Nephron (organoid): Measurements from ENCODE around the gene GARNL3.

ENCODE experiments used
- H3K27ac Mint-ChIP-seq, 3 experiments: 2 replicates each; pipeline ENCODE4 v1.8.0; 2020; ENCODE audit warnings: mixed read lengths in 3 of 3, mild to moderate bottlenecking in 2 of 3, moderate library complexity in 1 of 3
- H3K27me3 Mint-ChIP-seq: 2 replicates; pipeline ENCODE4 v1.8.0; 2021; ENCODE audit warnings: low read depth, mild to moderate bottlenecking, moderate library complexity, mixed read lengths
- H3K36me3 Mint-ChIP-seq: 2 replicates; pipeline ENCODE4 v1.8.0; 2020; ENCODE audit warnings: low read depth, mixed read lengths
- H3K4me1 Mint-ChIP-seq: 2 replicates; pipeline ENCODE4 v1.8.0; 2020; ENCODE audit warnings: mixed read lengths
- H3K4me3 Mint-ChIP-seq, 3 experiments: 2 replicates each; pipeline ENCODE4 v1.8.0; 2020; ENCODE audit warnings: mild to moderate bottlenecking in 3 of 3, mixed read lengths in 3 of 3, moderate library complexity in 2 of 3
- H3K9me3 Mint-ChIP-seq: 2 replicates; pipeline ENCODE4 v1.8.0; 2020; ENCODE audit warnings: mixed read lengths
- TF ChIP-seq, protein P1 (sequence below), 3 experiments: fragments of 200-600 bp; sonication (generic); IDR thresholded peaks; one replicate each; pipeline ENCODE4 v1.5.0; 2021; ENCODE audit warnings: antibody characterized with exemption in 3 of 3; ENCODE audit not compliant: unreplicated experiment in 3 of 3

The GARNL3 gene

DNA sequence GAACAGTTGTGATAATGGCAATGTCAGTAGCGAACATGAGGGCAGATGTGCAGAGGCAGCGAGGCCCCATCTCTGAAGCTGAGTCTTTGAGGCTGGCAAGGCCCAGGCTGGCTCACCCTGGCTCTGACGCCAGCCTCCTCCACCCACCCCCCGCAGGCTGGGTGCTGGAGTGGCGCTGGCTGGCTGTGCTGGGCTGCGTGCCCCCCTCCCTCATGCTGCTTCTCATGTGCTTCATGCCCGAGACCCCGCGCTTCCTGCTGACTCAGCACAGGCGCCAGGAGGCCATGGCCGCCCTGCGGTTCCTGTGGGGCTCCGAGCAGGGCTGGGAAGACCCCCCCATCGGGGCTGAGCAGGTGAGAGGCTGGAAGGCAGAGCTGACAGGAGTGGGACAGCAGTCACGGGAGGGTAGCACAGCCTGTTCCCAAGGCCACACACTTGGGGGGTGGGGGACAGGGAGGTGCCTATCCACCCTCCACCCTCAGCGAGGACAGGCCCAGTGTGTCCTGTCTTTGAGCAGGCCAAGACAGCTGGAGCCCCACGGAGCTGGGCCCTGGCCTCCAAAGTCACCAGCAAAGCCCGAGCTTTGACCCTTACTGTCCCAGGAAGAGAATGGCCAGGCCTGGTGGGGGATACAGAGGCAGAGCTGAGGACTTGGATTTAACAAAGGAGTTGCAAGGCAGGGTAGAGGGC lies 138.0 kb downstream of the GARNL3 start:
- H3K9me3 Mint-ChIP-seq, result no peaks in the 10 kb centered on the region
- TF ChIP-seq, protein P1, sequence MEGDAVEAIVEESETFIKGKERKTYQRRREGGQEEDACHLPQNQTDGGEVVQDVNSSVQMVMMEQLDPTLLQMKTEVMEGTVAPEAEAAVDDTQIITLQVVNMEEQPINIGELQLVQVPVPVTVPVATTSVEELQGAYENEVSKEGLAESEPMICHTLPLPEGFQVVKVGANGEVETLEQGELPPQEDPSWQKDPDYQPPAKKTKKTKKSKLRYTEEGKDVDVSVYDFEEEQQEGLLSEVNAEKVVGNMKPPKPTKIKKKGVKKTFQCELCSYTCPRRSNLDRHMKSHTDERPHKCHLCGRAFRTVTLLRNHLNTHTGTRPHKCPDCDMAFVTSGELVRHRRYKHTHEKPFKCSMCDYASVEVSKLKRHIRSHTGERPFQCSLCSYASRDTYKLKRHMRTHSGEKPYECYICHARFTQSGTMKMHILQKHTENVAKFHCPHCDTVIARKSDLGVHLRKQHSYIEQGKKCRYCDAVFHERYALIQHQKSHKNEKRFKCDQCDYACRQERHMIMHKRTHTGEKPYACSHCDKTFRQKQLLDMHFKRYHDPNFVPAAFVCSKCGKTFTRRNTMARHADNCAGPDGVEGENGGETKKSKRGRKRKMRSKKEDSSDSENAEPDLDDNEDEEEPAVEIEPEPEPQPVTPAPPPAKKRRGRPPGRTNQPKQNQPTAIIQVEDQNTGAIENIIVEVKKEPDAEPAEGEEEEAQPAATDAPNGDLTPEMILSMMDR (IDR thresholded peaks at IDR 0.05; ENCODE audit: unreplicated experiment in 3 of 3), result no peak
- H3K4me1 Mint-ChIP-seq, result no peaks in the 10 kb centered on the region
- H3K4me3 Mint-ChIP-seq, result no peak overlapping the region
- H3K36me3 Mint-ChIP-seq, result peaks cover 3% of the 10 kb centered on the region
- H3K27ac Mint-ChIP-seq, result no peak overlapping the region
- H3K27me3 Mint-ChIP-seq, result no peaks in the 10 kb centered on the region

DNA sequence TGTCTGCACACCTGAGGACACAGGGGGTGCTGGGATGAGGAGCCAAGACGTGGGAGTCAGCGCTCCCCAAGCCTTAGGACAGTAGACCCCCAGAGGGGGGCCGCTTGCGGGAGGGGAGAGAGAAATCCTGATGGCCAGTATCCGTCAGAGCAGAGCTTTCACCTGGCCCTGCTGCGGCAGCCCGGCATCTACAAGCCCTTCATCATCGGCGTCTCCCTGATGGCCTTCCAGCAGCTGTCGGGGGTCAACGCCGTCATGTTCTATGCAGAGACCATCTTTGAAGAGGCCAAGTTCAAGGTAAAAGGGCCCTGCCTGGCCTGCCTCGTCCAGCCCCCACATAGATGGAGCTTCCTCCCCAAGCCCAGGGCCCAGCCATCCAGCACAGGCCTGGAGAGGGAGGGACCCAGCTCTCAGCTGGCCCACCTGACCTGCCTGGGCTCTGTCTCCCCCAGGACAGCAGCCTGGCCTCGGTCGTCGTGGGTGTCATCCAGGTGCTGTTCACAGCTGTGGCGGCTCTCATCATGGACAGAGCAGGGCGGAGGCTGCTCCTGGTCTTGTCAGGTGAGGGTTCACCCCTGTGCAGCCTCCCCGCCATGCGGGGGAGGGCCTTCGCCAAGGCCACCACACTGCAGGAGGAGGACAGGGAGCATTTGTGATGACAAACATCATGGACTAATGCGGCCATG lies 139.1 kb downstream of the GARNL3 start:
- peaks cover 3% of the 10 kb centered on the region for H3K36me3 Mint-ChIP-seq
- no peaks in the 10 kb centered on the region for H3K4me1 Mint-ChIP-seq
- no peak overlapping the region for H3K4me3 Mint-ChIP-seq
- H3K27me3 Mint-ChIP-seq, result no peaks in the 10 kb centered on the region
- TF ChIP-seq, protein P1 (IDR thresholded peaks at IDR 0.05; ENCODE audit: unreplicated experiment in 3 of 3), result no peak
- H3K9me3 Mint-ChIP-seq, result no peaks in the 10 kb centered on the region
- no peak overlapping the region for H3K27ac Mint-ChIP-seq

DNA sequence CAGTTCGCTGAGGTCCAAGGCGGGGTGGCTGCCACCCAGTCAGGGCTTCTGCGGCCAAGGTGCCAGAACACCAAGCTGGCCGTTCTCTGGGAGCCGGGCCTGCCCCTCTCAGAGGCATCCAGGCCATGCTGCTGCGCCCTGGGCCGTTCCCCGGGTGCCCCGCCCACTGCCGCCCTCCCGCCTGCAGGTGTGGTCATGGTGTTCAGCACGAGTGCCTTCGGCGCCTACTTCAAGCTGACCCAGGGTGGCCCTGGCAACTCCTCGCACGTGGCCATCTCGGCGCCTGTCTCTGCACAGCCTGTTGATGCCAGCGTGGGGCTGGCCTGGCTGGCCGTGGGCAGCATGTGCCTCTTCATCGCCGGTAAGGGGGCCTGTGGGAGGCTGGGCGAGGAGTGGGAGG lies 140.1 kb downstream of the GARNL3 start:
- H3K4me3 Mint-ChIP-seq, result no peak overlapping the region
- H3K9me3 Mint-ChIP-seq, result no peaks in the 10 kb centered on the region
- TF ChIP-seq, protein P1 (IDR thresholded peaks at IDR 0.05; ENCODE audit: unreplicated experiment in 3 of 3), result no peak
- H3K4me1 Mint-ChIP-seq, result no peaks in the 10 kb centered on the region
- H3K27ac Mint-ChIP-seq, result no peak overlapping the region
- H3K27me3 Mint-ChIP-seq, result no peaks in the 10 kb centered on the region
- peaks cover 3% of the 10 kb centered on the region for H3K36me3 Mint-ChIP-seq

DNA sequence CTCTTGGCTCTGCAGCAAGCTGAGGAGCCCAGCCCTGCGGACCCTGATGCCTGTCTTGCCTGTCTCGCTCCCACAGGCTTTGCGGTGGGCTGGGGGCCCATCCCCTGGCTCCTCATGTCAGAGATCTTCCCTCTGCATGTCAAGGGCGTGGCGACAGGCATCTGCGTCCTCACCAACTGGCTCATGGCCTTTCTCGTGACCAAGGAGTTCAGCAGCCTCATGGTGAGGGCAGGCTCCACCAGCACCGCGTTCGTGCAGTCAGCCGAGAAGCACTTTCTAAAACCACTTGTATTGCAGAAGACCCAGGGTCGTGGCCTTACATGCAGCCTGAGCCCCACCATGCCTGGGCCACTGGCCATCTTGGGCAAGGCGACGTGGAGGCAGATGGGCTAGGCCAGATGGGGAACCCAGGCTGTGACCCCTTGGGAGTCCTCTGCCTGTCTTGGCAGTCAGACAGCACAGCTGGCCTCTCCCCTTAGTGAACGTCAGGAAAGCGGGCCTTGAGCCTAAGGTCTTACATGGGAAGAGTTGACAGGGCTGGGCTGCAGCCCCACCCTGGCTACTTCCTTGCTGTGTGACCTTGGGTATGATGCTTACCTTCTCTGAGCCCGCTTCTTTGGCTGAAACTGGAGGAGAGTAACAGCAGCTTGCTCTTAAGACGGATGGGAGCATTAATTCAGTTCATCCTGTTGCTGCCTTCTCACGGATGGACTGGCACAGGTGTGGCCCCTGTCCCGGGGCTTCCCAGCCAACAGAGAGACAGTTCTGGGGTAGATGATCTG lies 141.0 kb downstream of the GARNL3 start:
- Mint-ChIP-seq H3K36me3 (peaks cover 3% of the 10 kb centered on the region), H3K9me3 (no peaks in the 10 kb centered on the region)

DNA sequence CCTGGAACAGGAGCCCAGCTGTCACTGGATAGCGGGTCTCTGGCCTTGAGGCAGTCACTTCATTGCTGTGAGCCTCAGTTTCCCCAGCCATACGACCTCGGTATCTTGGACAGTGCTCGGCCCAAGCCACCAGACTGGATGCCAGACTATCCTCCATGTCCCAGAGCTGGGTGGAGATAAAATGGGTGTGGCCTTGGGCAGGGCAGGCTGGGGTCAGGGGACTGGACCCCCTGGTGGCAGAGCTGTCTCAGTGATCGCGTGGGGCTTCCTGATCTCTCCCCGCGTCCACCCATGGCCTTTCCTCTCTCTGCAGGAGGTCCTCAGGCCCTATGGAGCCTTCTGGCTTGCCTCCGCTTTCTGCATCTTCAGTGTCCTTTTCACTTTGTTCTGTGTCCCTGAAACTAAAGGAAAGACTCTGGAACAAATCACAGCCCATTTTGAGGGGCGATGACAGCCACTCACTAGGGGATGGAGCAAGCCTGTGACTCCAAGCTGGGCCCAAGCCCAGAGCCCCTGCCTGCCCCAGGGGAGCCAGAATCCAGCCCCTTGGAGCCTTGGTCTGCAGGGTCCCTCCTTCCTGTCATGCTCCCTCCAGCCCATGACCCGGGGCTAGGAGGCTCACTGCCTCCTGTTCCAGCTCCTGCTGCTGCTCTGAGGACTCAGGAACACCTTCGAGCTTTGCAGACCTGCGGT lies 142.4 kb downstream of the GARNL3 start:
- TF ChIP-seq, protein P1 (IDR thresholded peaks at IDR 0.05; ENCODE audit: unreplicated experiment in 3 of 3), result no peak
- H3K27ac Mint-ChIP-seq, result no peak overlapping the region
- H3K4me3 Mint-ChIP-seq, result no peak overlapping the region
- no peaks in the 10 kb centered on the region for H3K4me1 Mint-ChIP-seq
- H3K27me3 Mint-ChIP-seq, result no peaks in the 10 kb centered on the region
- H3K9me3 Mint-ChIP-seq, result no peaks in the 10 kb centered on the region
- peaks cover 3% of the 10 kb centered on the region for H3K36me3 Mint-ChIP-seq

More for the DNA sequence above, 141.0 kb downstream of the GARNL3 start:
- Mint-ChIP-seq H3K4me1 (no peaks in the 10 kb centered on the region), H3K27me3 (no peaks in the 10 kb centered on the region), H3K4me3 (no peak overlapping the region), H3K27ac (no peak overlapping the region)
- TF ChIP-seq, protein P1 (IDR thresholded peaks at IDR 0.05; ENCODE audit: unreplicated experiment in 3 of 3), result no peak
